ENCODE results near the gene RNU1-1.
A peak's percentile ranks its signal among the peaks of the same experiment; 100 is the strongest.
"Not testable (repeated sequence)": the region's sequence is repeated elsewhere in the genome, so short reads cannot be mapped to it uniquely, and the experiment has no call there.

The RNU1-1 gene

GRCh38 chr1:16514107-16515055 is at the start of gene RNU1-1:
RNU1-1 (minus strand) TSS chr1:16514285.
- peak; percentile 66 for DNase-seq

GRCh38 chr1:16561035-16561434 is 47.0 kb upstream of the RNU1-1 start:
- not testable (repeated sequence) for DNase-seq

- not testable (repeated sequence) for DNase-seq
These were observed 46.4 kb upstream of the RNU1-1 start for GRCh38 chr1:16560498-16560897.

GRCh38 chr1:16559688-16560087 is 45.6 kb upstream of the RNU1-1 start:
- not testable (repeated sequence) for DNase-seq

GRCh38 chr1:16557034-16557433 is 42.9 kb upstream of the RNU1-1 start:
- not testable (repeated sequence) for DNase-seq

GRCh38 chr1:16553244-16553643 is 39.2 kb upstream of the RNU1-1 start:
- not testable (repeated sequence) for DNase-seq

GRCh38 chr1:16550212-16550918 is 36.3 kb upstream of the RNU1-1 start:
- not testable (repeated sequence) for DNase-seq

- DNase-seq, result not testable (repeated sequence)
These were observed 35.5 kb upstream of the RNU1-1 start for GRCh38 chr1:16549545-16549944.

GRCh38 chr1:16547502-16548241 is 33.6 kb upstream of the RNU1-1 start:
- DNase-seq, result not testable (repeated sequence)

- not testable (repeated sequence) for DNase-seq
These were observed 31.6 kb upstream of the RNU1-1 start for GRCh38 chr1:16545682-16546095.

- DNase-seq, result not testable (repeated sequence)
These were observed 26.4 kb upstream of the RNU1-1 start for GRCh38 chr1:16540421-16540893.

GRCh38 chr1:16537528-16537927 is 23.4 kb upstream of the RNU1-1 start:
- DNase-seq, result not testable (repeated sequence)

GRCh38 chr1:16536796-16537195 is 22.7 kb upstream of the RNU1-1 start:
- not testable (repeated sequence) for DNase-seq

GRCh38 chr1:16535898-16536297 is 21.8 kb upstream of the RNU1-1 start:
- not testable (repeated sequence) for DNase-seq

- not testable (repeated sequence) for DNase-seq
These were observed 21.4 kb upstream of the RNU1-1 start for GRCh38 chr1:16535487-16535886.

- peak; percentile 30 for DNase-seq
These were observed 20.9 kb upstream of the RNU1-1 start for GRCh38 chr1:16534829-16535456.

GRCh38 chr1:16534239-16534828 is 20.2 kb upstream of the RNU1-1 start:
- not testable (repeated sequence) for DNase-seq

GRCh38 chr1:16532235-16532991 is 18.3 kb upstream of the RNU1-1 start:
- not testable (repeated sequence) for DNase-seq

- not testable (repeated sequence) for DNase-seq
These were observed 14.3 kb upstream of the RNU1-1 start for GRCh38 chr1:16528338-16528737.

GRCh38 chr1:16525769-16526168 is 11.7 kb upstream of the RNU1-1 start:
- DNase-seq, result not testable (repeated sequence)

GRCh38 chr1:16521679-16522078 is 7.6 kb upstream of the RNU1-1 start:
- DNase-seq, result not testable (repeated sequence)

Data from stimulated activated CD4-positive, alpha-beta T cell treated with anti-CD3 and anti-CD28 coated beads, Interleukin-12 subunit alpha, Interleukin-12 subunit beta, amount 100 ng/mL, for 4 hours (primary cell).